Peyer's patch (tissue), 4 donors: Measurements from ENCODE around the gene RPS6KA5. TPM values are rescaled to one million over a fixed set of nuclear protein-coding genes. Genes with fewer than 3 reads are reported as not detected.

ENCODE experiments used
- DNase-seq, 3 donors: peaks; one replicate each; pipeline ENCODE4 v3.0.0-alpha.2; 2017 to 2019
- H3K27ac ChIP-seq, 4 donors: fragments of 200-600 bp; sonication (generic); one replicate each; pipeline ENCODE4 v1.5.1; 2016 to 2019
- H3K27me3 ChIP-seq, 2 donors: fragments of 200-600 bp; sonication (generic); one replicate each; pipeline ENCODE4 v1.5.1; 2019
- H3K36me3 ChIP-seq, 3 donors: fragments of 200-600 bp; sonication (generic); one replicate each; pipeline ENCODE4 v1.5.1; 2016 to 2019
- H3K4me1 ChIP-seq, 4 donors: fragments of 200-600 bp; sonication (generic); one replicate each; pipeline ENCODE4 v1.5.1; 2016 to 2019
- H3K4me3 ChIP-seq, 4 donors: fragments of 200-600 bp; sonication (generic); 1 replicate in 3 of 4; 2 replicates in 1 of 4; pipeline ENCODE4 v1.5.1; 2016 to 2019; ENCODE audit warnings: mild to moderate bottlenecking in 1 of 4
- H3K9me3 ChIP-seq, 4 donors: fragments of 200-600 bp; sonication (generic); one replicate each; pipeline ENCODE4 v1.5.1; 2016 to 2019; ENCODE audit warnings: mild to moderate bottlenecking in 1 of 4
- CTCF ChIP-seq, 6 experiments: fragments of 450-650 bp in 4 of 6; fragments of 200-600 bp in 2 of 6; sonication (generic) in 1 of 6; IDR thresholded peaks; one replicate each; pipeline ENCODE4 v1.5.1; 2017 to 2019; ENCODE audit warnings: antibody characterized with exemption in 6 of 6, mild to moderate bottlenecking in 3 of 6, moderate library complexity in 1 of 6
- POLR2A ChIP-seq, 2 donors: fragments of 450-650 bp; IDR thresholded peaks; one replicate each; pipeline ENCODE4 v1.5.1; 2017; ENCODE audit warnings: antibody characterized with exemption in 2 of 2, mild to moderate bottlenecking in 2 of 2, moderate library complexity in 2 of 2
- total RNA-seq, 4 donors: library from RNA; depleted of rRNA; stranded (reverse); fragments of >200 nt; gene quantifications; one replicate each; pipeline ENCODE4 v1.1.0, GENCODE V29; 2016

The RPS6KA5 gene
- total RNA-seq, 4 donors from 2014 or later = 10.3 to 15.1 (median 10.6) TPM

- Histone ChIP-seq H3K36me3 (no peaks in the 10 kb centered on the region), H3K27me3 (no peaks in the 10 kb centered on the region), H3K4me3 (no peak overlapping the region), H3K27ac (no peak overlapping the region), H3K4me1 (peaks cover 0 to 19% (median 2%) of the 10 kb centered on the region in 4 donors), H3K9me3 (no peaks in the 10 kb centered on the region)
- DNase-seq = no peak
- TF ChIP-seq CTCF (IDR thresholded peaks at IDR 0.05) (no peak), POLR2A (IDR thresholded peaks at IDR 0.05) (no peak)
Measured at GRCh38 chr14:90813442-90813841, 247.0 kb downstream of the RPS6KA5 start.

GRCh38 chr14:90812109-90812508 is 248.3 kb downstream of the RPS6KA5 start:
- H3K36me3 ChIP-seq = no peaks in the 10 kb centered on the region
- no peak for DNase-seq
- no peak overlapping the region for H3K27ac ChIP-seq
- no peak for TF ChIP-seq POLR2A (IDR thresholded peaks at IDR 0.05)
- no peak for TF ChIP-seq CTCF (IDR thresholded peaks at IDR 0.05)
- peaks cover 0 to 19% (median 2%) of the 10 kb centered on the region in 4 donors for H3K4me1 ChIP-seq
- H3K4me3 ChIP-seq = no peak overlapping the region
- no peaks in the 10 kb centered on the region for H3K27me3 ChIP-seq
- no peaks in the 10 kb centered on the region for H3K9me3 ChIP-seq

GRCh38 chr14:90811641-90812040 is 248.8 kb downstream of the RPS6KA5 start:
- Histone ChIP-seq H3K4me3 (no peak overlapping the region), H3K36me3 (no peaks in the 10 kb centered on the region), H3K9me3 (no peaks in the 10 kb centered on the region), H3K4me1 (peaks cover 0 to 17% (median 2%) of the 10 kb centered on the region in 4 donors), H3K27ac (no peak overlapping the region), H3K27me3 (no peaks in the 10 kb centered on the region)
- TF ChIP-seq CTCF (IDR thresholded peaks at IDR 0.05) = no peak
- no peak for TF ChIP-seq POLR2A (IDR thresholded peaks at IDR 0.05)
- DNase-seq = no peak

- Histone ChIP-seq H3K36me3 (no peaks in the 10 kb centered on the region), H3K4me1 (peaks cover 0 to 15% (median 1%) of the 10 kb centered on the region in 4 donors), H3K4me3 (no peak overlapping the region), H3K9me3 (no peaks in the 10 kb centered on the region), H3K27me3 (no peaks in the 10 kb centered on the region), H3K27ac (no peak overlapping the region)
- no peak for DNase-seq
- TF ChIP-seq POLR2A (IDR thresholded peaks at IDR 0.05) (no peak), CTCF (IDR thresholded peaks at IDR 0.05) (no peak)
Measured at GRCh38 chr14:90810806-90811205, 249.6 kb downstream of the RPS6KA5 start.

GRCh38 chr14:90809530-90810312 is 250.7 kb downstream of the RPS6KA5 start:
- Histone ChIP-seq H3K36me3 (no peaks in the 10 kb centered on the region), H3K27me3 (no peaks in the 10 kb centered on the region), H3K4me1 (peaks cover 0 to 5% (median 0%) of the 10 kb centered on the region in 4 donors), H3K9me3 (no peaks in the 10 kb centered on the region), H3K4me3 (no peak overlapping the region), H3K27ac (no peak overlapping the region)
- no peak for DNase-seq
- TF ChIP-seq POLR2A (IDR thresholded peaks at IDR 0.05) (no peak), CTCF (IDR thresholded peaks at IDR 0.05) (no peak)
